ENCODE results near the gene ZFYVE28. TPM values are rescaled to one million over a fixed set of nuclear protein-coding genes. Genes with fewer than 3 reads are reported as not detected.

The ZFYVE28 gene
- total RNA-seq, 1 experiment from 2014 or later: 19.2 TPM

DNA sequence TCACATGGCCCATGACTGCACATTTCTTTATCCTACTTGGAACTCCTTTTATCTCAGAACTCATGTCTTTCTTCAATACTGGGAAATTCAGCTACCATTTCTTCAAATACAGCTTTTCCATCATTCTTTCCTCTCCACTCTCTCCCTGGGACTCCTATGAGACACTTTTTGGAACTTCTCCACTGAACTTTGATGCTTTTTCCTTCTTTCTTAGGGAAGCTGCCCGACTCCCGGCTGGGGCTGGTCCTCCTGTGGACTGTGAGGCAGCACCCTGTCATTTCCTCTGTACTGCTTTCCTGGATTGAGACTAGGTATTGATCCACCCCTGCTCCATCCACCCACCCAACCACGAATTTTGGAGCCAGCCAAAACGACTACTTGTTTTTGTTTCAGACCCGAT lies 40.0 kb downstream of the ZFYVE28 start:
- POLR2A ChIA-PET: no interaction called here
- TF ChIP-seq TCF7L2 (IDR thresholded peaks at IDR 0.05; ENCODE audit: borderline replicate concordance, extremely low read depth, insufficient read depth, insufficient read length) (no peak), EZH2 (IDR thresholded peaks at IDR 0.05) (no peak), SIN3A (IDR thresholded peaks at IDR 0.05; ENCODE audit: low read depth) (no peak), SP1 (IDR thresholded peaks at IDR 0.05; ENCODE audit: low read depth) (no peak), CBX3 (IDR thresholded peaks at IDR 0.05; ENCODE audit: low read depth) (no peak), CEBPB (IDR thresholded peaks at IDR 0.05; ENCODE audit: low read depth) (no peak), FOSL1 (IDR thresholded peaks at IDR 0.05; ENCODE audit: low read depth) (no peak), ZNF274 (IDR thresholded peaks at IDR 0.05; ENCODE audit: low read depth, low read length) (no peak), POLR2AphosphoS5 (IDR thresholded peaks at IDR 0.05; ENCODE audit: low read depth, low read length) (no peak), JUND (IDR thresholded peaks at IDR 0.05) (no peak), EGR1 (IDR thresholded peaks at IDR 0.05; ENCODE audit: low read depth) (no peak), RAD21 (IDR thresholded peaks at IDR 0.05; ENCODE audit: low read depth) (no peak), EZH2phosphoT487 (IDR thresholded peaks at IDR 0.05; ENCODE audit: borderline replicate concordance) (no peak), ELF1 (IDR thresholded peaks at IDR 0.05; ENCODE audit: borderline replicate concordance, low read depth) (no peak), SRF (IDR thresholded peaks at IDR 0.05; ENCODE audit: low read depth) (no peak), YY1 (IDR thresholded peaks at IDR 0.05; ENCODE audit: extremely low read depth, insufficient replicate concordance, low read depth, low read length) (no peak), ZFX (IDR thresholded peaks at IDR 0.05) (no peak)
- TF ChIP-seq, protein P1, sequence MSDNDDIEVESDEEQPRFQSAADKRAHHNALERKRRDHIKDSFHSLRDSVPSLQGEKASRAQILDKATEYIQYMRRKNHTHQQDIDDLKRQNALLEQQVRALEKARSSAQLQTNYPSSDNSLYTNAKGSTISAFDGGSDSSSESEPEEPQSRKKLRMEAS (IDR thresholded peaks at IDR 0.05): no peak
- TF ChIP-seq, protein P2, sequence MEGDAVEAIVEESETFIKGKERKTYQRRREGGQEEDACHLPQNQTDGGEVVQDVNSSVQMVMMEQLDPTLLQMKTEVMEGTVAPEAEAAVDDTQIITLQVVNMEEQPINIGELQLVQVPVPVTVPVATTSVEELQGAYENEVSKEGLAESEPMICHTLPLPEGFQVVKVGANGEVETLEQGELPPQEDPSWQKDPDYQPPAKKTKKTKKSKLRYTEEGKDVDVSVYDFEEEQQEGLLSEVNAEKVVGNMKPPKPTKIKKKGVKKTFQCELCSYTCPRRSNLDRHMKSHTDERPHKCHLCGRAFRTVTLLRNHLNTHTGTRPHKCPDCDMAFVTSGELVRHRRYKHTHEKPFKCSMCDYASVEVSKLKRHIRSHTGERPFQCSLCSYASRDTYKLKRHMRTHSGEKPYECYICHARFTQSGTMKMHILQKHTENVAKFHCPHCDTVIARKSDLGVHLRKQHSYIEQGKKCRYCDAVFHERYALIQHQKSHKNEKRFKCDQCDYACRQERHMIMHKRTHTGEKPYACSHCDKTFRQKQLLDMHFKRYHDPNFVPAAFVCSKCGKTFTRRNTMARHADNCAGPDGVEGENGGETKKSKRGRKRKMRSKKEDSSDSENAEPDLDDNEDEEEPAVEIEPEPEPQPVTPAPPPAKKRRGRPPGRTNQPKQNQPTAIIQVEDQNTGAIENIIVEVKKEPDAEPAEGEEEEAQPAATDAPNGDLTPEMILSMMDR (IDR thresholded peaks at IDR 0.05 in 2 of 3, conservative IDR thresholded peaks at IDR 0.05 in 1 of 3; ENCODE audit: borderline replicate concordance in 1 of 3, insufficient read depth in 1 of 3, low read depth in 2 of 3, low read length in 2 of 3): no peak
- Histone ChIP-seq H3K36me3 (ENCODE audit: control insufficient read depth in 1 of 2, insufficient read depth in 2 of 2, low read length in 2 of 2) (no peaks in the 10 kb centered on the region), H3K4me1 (ENCODE audit: control insufficient read depth in 1 of 2, insufficient read depth in 2 of 2, low read length in 2 of 2) (0 out of 4 replicates have a peak, but pooled peaks cover 0 to 3% of the 10 kb centered on the region in 2 experiments), H3K9me2 (ENCODE audit: insufficient read depth) (no peaks in the 10 kb centered on the region), H2AFZ (ENCODE audit: low read depth, low read length, poor library complexity, severe bottlenecking) (no peak overlapping the region), H4K20me1 (ENCODE audit: insufficient read depth) (no peaks in the 10 kb centered on the region), H3K79me2 (ENCODE audit: insufficient read depth, low read length) (no peaks in the 10 kb centered on the region), H3K9ac (ENCODE audit: low read length) (no peak overlapping the region), H3K4me2 (ENCODE audit: low read length) (no peak overlapping the region), H3K4me3 (replicated peaks in 1 of 2; ENCODE audit: low read depth in 1 of 2, low read length in 2 of 2) (no peak overlapping the region), H3K27ac (ENCODE audit: low read depth, low read length) (no peak overlapping the region), H3K27me3 (ENCODE audit: insufficient read depth, low read length) (no peaks in the 10 kb centered on the region), H3K9me3 (ENCODE audit: control insufficient read depth in 1 of 2, insufficient read depth in 1 of 2, low read depth in 1 of 2, low read length in 2 of 2) (no peaks in the 10 kb centered on the region)
- intact Hi-C loops (cut with micrococcal nuclease): no loop called here
- BruUV-seq (replicated peaks): no TSS peak
- DNase-seq (ENCODE audit: low read depth, low spot score): no peak
- CTCF ChIA-PET: no interaction called here
- no peak for ATAC-seq
- RAD21 ChIA-PET (ENCODE audit: low non-redundant PET in 1 of 2, low total read pairs in 2 of 2, uncharacterized antibody in 2 of 2, unreplicated experiment in 2 of 2): no interaction called here

Measured in HCT116 (cell line).